ENCODE data around the gene LENG8.
"Not testable (repeated sequence)": the region's sequence is repeated elsewhere in the genome, so short reads cannot be mapped to it uniquely, and the experiment has no call there.

LENG8 gene

DNA sequence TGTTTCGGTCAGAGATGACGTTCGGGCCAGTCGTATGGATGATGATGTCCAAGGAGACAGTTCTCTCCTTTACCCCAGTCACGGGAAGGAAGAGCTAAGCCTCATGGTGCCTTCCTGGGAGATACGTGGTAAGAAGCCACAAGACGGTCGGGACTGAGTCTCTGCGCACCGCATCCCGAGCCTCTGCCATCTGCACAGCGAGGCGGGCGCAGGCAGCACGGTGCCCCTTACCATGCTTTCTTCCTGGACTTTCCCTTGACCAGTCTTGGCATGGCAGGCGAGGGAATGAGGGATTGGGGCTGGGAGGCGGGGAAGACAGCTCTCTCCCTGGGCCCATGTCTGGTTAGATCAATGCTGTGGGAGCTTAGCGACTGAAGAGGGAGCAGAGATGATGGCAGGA, 43.6 kb downstream of the LENG8 start:
- DNase-seq (ENCODE audit: extremely low read depth, low read depth) = no peak
- TF ChIP-seq, protein P1, sequence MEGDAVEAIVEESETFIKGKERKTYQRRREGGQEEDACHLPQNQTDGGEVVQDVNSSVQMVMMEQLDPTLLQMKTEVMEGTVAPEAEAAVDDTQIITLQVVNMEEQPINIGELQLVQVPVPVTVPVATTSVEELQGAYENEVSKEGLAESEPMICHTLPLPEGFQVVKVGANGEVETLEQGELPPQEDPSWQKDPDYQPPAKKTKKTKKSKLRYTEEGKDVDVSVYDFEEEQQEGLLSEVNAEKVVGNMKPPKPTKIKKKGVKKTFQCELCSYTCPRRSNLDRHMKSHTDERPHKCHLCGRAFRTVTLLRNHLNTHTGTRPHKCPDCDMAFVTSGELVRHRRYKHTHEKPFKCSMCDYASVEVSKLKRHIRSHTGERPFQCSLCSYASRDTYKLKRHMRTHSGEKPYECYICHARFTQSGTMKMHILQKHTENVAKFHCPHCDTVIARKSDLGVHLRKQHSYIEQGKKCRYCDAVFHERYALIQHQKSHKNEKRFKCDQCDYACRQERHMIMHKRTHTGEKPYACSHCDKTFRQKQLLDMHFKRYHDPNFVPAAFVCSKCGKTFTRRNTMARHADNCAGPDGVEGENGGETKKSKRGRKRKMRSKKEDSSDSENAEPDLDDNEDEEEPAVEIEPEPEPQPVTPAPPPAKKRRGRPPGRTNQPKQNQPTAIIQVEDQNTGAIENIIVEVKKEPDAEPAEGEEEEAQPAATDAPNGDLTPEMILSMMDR (IDR thresholded peaks at IDR 0.05; ENCODE audit: low read depth, low read length) = no peak

DNA sequence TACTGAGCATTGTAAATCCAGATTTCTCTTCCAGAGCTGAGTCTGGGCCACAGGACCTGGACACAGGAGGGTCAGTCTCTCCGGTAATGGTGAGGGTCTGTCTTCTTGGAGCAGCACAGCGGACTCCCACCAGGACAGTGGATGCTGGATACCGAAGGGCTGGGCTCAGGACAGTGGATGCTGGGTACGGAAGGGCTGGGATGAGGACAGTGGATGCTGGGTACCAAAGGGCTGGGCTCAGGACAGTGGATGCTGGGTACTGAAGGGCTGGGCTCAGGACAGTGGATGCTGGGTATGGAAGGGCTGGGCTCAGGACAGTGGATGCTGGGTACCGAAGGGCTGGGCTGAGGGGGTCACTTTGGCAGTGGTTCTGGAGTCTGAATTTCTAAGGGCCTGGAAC, 44.1 kb downstream of the LENG8 start:
- not testable (repeated sequence) for DNase-seq (ENCODE audit: extremely low read depth, low read depth)

DNA sequence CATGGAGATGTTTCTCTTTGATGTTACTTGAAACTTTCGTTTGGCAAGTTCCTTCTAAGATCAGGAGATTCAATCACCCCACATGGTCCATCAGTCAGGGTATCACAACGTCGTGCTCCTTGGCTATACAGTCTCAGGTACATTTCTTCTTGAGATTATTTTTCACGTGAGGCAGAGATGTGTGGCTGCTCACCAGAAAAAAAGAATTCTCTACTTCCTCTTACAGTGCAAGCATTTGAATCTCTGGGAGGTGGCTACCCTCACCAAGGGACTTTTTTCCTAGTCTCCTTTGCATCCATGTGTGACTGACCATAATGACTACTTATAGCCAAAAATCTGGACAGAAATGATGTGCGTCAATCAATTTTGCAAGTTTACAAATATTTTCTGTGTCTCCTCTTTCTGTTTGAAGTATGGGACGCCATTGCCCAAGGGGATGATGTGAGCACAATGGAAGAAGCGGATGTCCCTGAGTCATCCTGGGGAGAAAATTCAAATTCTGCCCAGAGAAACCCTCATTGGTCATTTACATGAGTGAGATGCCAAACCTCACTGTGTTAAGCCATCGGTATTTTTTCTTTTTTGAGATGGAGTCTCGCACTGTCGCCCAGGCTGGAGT, 45.1 kb downstream of the LENG8 start:
- TF ChIP-seq, protein P1 (IDR thresholded peaks at IDR 0.05; ENCODE audit: low read depth, low read length) = no peak
- no peak for DNase-seq (ENCODE audit: extremely low read depth, low read depth)

DNA sequence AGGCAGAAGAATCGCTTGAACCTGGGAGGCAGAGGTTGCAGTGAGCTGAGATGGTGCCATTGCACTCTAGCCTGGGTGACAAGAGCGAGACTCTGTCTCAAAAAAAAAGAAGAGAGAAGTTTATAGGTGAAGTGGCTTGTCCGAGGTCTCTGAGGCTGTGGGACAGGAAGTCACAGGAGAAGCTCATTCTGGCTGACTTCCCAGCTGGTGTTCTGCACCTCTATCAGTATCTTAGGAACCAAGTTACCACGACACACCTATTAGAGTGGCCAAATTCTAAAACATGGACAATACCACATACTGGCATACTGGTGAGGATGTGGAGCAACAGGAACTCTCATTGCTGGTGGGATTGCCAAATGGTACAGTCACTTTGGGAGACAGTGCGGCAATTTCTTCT, 46.3 kb downstream of the LENG8 start:
- DNase-seq (ENCODE audit: extremely low read depth, low read depth) = not testable (repeated sequence)

DNA sequence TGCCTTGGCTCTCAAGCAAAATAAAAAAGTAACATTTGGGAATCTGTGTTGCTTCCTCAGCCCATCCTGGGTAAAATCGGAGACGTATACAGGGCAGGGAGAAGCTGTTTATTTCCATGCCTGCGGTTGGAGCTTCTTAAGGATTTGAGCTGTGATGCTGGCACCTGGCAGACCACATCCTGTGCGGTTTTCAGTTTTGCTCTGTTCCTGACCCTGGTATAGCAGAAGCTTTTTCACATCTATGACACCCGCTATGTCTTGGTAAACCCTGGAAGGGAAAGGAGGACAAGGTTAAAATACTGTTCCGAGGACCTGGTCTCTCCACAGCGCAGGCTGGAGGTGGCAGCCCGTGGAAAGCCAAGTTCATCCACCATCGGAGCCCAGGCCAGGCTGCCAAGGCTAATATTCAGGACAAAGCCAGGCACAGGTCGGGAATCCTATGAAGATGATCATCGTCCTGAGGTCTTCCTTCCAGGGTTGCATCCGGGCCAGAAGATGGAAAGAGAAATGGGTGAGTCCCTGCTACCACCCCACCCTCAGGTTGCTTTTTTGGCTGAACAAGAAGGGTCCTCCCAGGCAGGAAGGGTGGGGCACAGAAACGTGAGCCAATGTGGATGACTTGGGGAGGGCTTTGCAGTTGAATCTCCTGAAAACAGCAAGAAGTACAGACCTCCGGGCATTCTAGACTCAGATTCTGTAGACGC, 48.9 kb downstream of the LENG8 start:
- not testable (repeated sequence) for DNase-seq (ENCODE audit: extremely low read depth, low read depth)

DNA sequence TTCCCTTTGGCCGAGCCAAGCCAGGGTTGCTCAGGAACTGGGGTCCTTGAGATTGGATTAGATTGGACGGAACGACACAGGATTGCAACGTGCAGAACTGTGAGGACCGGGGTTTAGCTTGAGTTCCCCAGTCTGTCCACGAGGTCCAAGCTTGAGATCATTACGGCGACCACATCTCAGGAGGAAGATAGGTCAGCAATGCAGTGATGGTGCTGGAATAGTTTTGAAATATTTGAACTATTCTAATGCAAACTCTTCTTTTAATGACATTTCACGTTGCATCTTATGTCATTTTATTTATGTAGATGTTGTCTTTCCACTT, 49.4 kb downstream of the LENG8 start:
- not testable (repeated sequence) for DNase-seq (ENCODE audit: extremely low read depth, low read depth)

DNA sequence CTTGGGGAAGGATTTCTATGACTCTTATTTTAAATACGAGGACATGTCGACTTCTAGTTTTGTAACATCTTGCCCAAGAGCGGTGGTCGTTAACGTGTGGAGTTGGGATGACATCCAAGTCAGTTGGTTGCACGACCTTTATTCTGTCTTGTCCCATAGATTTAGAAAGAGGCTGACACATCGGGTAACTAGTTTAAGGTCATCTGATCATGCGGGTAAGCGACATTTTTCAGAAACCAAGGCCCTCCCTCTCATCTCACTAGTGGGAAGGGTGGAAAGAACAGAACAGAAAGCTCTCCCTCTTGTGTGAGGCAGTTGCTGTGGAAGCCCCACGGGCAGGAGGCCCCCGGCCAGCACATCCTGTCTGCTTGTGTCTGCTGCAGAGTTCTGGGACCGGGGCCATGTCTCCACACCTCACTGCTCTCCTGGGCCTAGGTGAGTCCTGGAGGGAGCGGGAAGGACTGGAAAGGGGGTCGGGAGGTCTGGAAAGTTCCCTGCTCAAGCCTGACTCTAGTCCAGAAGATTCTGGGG, 53.6 kb downstream of the LENG8 start, which contains the start of gene LAIR2:
LAIR2 (plus strand) TSS at position 314 of the 531 bp plus-strand sequence; CDS start at position 402, 88 bp downstream.
- DNase-seq (ENCODE audit: extremely low read depth, low read depth) = no peak
- TF ChIP-seq, protein P1 (IDR thresholded peaks at IDR 0.05; ENCODE audit: low read depth, low read length) = no peak

DNA sequence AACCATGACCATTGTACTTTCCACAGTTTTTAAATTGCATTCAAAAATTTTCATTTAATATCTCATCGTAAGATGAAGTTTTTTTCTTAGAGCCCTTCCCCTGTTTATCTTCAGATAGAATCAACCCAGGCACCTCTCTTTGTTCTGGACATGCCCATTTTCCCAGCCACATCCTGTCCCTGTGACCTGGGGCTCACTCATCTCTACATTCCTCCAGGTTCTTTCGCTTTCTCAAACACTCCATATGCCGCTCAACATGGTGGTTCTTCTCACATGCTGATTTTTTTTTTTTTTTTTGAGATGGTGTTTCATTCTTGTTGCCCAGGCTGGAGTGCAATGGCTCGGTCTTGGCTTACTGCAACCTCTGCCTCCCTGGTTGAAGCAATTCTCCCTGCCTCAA, 56.5 kb downstream of the LENG8 start:
- not testable (repeated sequence) for DNase-seq (ENCODE audit: extremely low read depth, low read depth)

DNA sequence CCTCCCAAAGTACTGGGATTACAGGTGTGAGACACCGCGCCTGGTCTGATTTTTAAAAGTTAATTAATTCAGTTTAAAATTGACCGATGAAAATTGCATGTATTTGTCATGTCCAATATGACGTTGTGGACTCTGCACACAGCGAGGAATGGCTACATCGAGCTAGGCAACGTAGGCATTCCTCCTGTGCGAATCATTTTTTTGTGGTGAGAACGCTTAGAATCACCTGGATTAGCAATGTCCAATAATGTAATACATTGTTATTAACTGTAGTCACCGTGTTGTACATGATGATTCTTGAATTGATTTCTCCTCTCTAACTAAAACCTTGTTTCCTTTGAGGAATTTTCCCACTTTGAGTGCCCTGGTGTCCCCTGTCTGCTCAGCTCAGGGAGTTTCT, 57.1 kb downstream of the LENG8 start:
- TF ChIP-seq, protein P1 (IDR thresholded peaks at IDR 0.05; ENCODE audit: low read depth, low read length) = no peak
- no peak for DNase-seq (ENCODE audit: extremely low read depth, low read depth)

DNA sequence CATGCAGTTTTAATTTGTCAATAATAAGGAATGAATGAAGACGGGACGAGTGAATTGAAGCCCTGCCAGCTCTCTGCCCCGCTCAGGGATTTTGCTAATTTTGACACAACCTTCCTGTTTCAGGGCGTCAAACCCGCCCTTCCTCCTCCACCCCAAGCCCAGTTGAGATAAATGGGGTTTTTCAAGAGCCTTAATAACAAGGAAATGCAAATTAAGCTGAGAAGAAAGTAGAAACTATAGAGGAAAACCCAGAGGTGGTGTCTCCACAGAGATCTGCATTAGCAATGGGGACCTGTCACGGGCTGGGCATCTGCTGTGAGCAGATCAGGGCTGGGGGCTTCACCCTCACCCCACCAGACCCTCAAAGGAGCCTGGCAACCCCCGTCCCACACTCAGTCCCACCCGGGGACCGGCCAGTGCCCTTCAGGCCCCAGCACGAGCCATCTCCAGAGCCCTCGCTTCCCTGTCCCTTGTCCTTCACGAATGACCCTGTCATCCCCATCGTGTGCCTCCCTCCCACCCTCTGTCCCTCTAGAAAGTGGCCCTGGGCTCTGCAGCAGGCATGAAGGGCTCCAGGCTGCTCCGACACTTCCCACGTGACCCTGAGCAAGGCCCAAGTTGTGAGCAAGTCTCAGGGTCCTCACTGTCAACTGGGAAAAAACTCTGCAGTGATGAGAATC, 58.2 kb downstream of the LENG8 start:
- not testable (repeated sequence) for DNase-seq (ENCODE audit: extremely low read depth, low read depth)

Measured in AG09319 (cell line).